B cell (primary cell): ENCODE results near the gene HCST. TPM values are rescaled to one million over a fixed set of nuclear protein-coding genes. Genes with fewer than 3 reads are reported as not detected.

Experiments
- ATAC-seq: fragments of 200-7000 bp; cut with Tn5 transposase; one replicate; pipeline ENCODE4 v1.10.0; 2021; ENCODE audit warnings: low read depth, mild to moderate bottlenecking, moderate number of reproducible peaks, moderate library complexity
- CTCF ChIA-PET: fragments of 350-600 bp; sonication (Branson Sonifier 250); formaldehyde crosslinking; loops from one replicate; lab custom pipeline; 2021; ENCODE audit warnings: antibody characterized with exemption, inconsistent platforms; lab: Charles Lee
- POLR2A ChIA-PET: fragments of 350-600 bp; sonication (Branson Sonifier 250); formaldehyde crosslinking; loops from one replicate; lab custom pipeline; 2021; ENCODE audit warnings: antibody characterized with exemption; lab: Charles Lee
- DNase-seq: peaks from one replicate; pipeline ENCODE4 v3.0.0; 2013
- H2AFZ ChIP-seq: 2 replicates; pipeline ENCODE4 v1.6.1; 2012; ENCODE audit warnings: mild to moderate bottlenecking, low read depth, low read length; ENCODE audit not compliant: insufficient read depth, poor library complexity, severe bottlenecking
- H3K27ac ChIP-seq, 2 donors: 1 replicate in 1 of 2; 2 replicates in 1 of 2; pipeline ENCODE4 v1.5.1; 2012 to 2013; ENCODE audit warnings: low read length in 2 of 2, mild to moderate bottlenecking in 2 of 2, moderate library complexity in 1 of 2
- H3K27me3 ChIP-seq, 4 experiments: fragments of 200-600 bp in 1 of 4; sonication (generic) in 1 of 4; replicated peaks in 1 of 4; 1 replicate in 2 of 4; 2 replicates in 2 of 4; pipeline versions ENCODE4 v1.6.1 to v1.7.0; 2013 to 2016; ENCODE audit warnings: low read length in 3 of 4, mild to moderate bottlenecking in 2 of 4, mixed read lengths in 1 of 4, moderate library complexity in 1 of 4; ENCODE audit not compliant: insufficient read depth in 4 of 4, control insufficient read depth in 3 of 4; ENCODE audit errors: control extremely low read depth in 1 of 4
- H3K36me3 ChIP-seq, 2 experiments: replicated peaks in 1 of 2; 1 replicate in 1 of 2; 2 replicates in 1 of 2; pipeline versions ENCODE4 v1.6.1 to v1.7.1; 2013; ENCODE audit warnings: low read length in 1 of 2; ENCODE audit not compliant: insufficient read depth in 2 of 2, control insufficient read depth in 1 of 2; ENCODE audit errors: control extremely low read depth in 1 of 2, extremely low read depth in 1 of 2
- H3K4me1 ChIP-seq, 2 donors: fragments of 200-600 bp in 1 of 2; sonication (generic) in 1 of 2; 1 replicate in 1 of 2; 2 replicates in 1 of 2; pipeline versions ENCODE4 v1.5.1 to v1.6.1; 2013 to 2017; ENCODE audit warnings: low read length in 2 of 2; ENCODE audit not compliant: control insufficient read depth in 2 of 2, insufficient read depth in 2 of 2
- H3K4me2 ChIP-seq: replicated peaks from 2 replicates; pipeline ENCODE3; 2012; ENCODE audit warnings: mild to moderate bottlenecking, low read depth, low read length; ENCODE audit not compliant: poor library complexity, severe bottlenecking
- H3K4me3 ChIP-seq, 5 experiments: fragments of 200-600 bp in 1 of 5; sonication (generic) in 1 of 5; 1 replicate in 3 of 5; 2 replicates in 2 of 5; pipeline versions ENCODE4 v1.5.1 to v1.7.0; 2011 to 2016; ENCODE audit warnings: low read length in 4 of 5, mild to moderate bottlenecking in 4 of 5, low read depth in 2 of 5, control low read depth in 1 of 5, moderate library complexity in 1 of 5; ENCODE audit not compliant: insufficient read depth in 1 of 5; ENCODE audit errors: control extremely low read depth in 1 of 5, extremely low read depth in 1 of 5
- H3K79me2 ChIP-seq: fragments of 200-600 bp; sonication (generic); one replicate; pipeline ENCODE4 v1.6.0; 2016; ENCODE audit warnings: low read length; ENCODE audit not compliant: control insufficient read depth, insufficient read depth
- H3K9ac ChIP-seq: fragments of 200-600 bp; sonication (generic); 2 replicates; pipeline ENCODE4 v1.6.1; 2017; ENCODE audit warnings: mild to moderate bottlenecking, low read length, moderate library complexity
- H3K9me3 ChIP-seq, 3 donors: one replicate each; pipeline versions ENCODE4 v1.6.1 to v1.7.1; 2013; ENCODE audit warnings: low read length in 2 of 3; ENCODE audit not compliant: control insufficient read depth in 2 of 3, insufficient read depth in 1 of 3; ENCODE audit errors: control extremely low read depth in 1 of 3
- H4K20me1 ChIP-seq: 2 replicates; pipeline ENCODE4 v1.6.0; 2012; ENCODE audit warnings: mild to moderate bottlenecking, low read length; ENCODE audit not compliant: insufficient read depth, control insufficient read depth, poor library complexity, severe bottlenecking
- H3K27ac Mint-ChIP-seq: one replicate; pipeline ENCODE4 v1.8.0; 2021; ENCODE audit warnings: mixed read lengths
- H3K27me3 Mint-ChIP-seq: one replicate; pipeline ENCODE4 v1.8.0; 2021; ENCODE audit warnings: mixed read lengths
- H3K4me1 Mint-ChIP-seq: one replicate; pipeline ENCODE4 v1.8.0; 2021; ENCODE audit warnings: mixed read lengths
- H3K4me3 Mint-ChIP-seq: one replicate; pipeline ENCODE4 v1.8.0; 2021; ENCODE audit warnings: mixed read lengths
- H3K9me3 Mint-ChIP-seq: one replicate; pipeline ENCODE4 v1.8.0; 2022; ENCODE audit warnings: mixed read lengths; ENCODE audit not compliant: insufficient read depth
- EZH2 ChIP-seq: IDR thresholded peaks from 2 replicates; pipeline ENCODE4 v1.6.1; 2012; ENCODE audit warnings: borderline replicate concordance, low read depth, mild to moderate bottlenecking, moderate library complexity, low read length; ENCODE audit not compliant: insufficient read depth, poor library complexity, severe bottlenecking
- WGBS: methylation state at CpG from one replicate; pipeline ENCODE4 v1.1.5; 2013; ENCODE audit warnings: missing lambda C conversion rate; ENCODE audit not compliant: insufficient coverage; 5-methylcytosine and 5-hydroxymethylcytosine counted together
- intact Hi-C: fragments of 100-400 bp; cut with micrococcal nuclease; formaldehyde crosslinking; loops from one replicate; pipeline ENCODE4 v1.10.0; 2022
- polyA plus RNA-seq: library from polyadenylated mRNA; depleted of rRNA; stranded (reverse); fragments of >200 nt; gene quantifications from 2 replicates; pipeline ENCODE4 v1.2.3, GENCODE V29; 2012
- total RNA-seq, 2 donors: library from RNA; stranded (reverse); fragments of 120-200 nt in 1 of 2; gene quantifications; 1 replicate in 1 of 2; 2 replicates in 1 of 2; pipeline versions ENCODE4 v1.2.3 to v1.2.4, GENCODE V29; 2013 to 2022
- TF ChIP-seq, protein P1 (sequence below): fragments of 200-600 bp; IDR thresholded peaks from one replicate; pipeline ENCODE4 v1.8.0; 2022; ENCODE audit warnings: antibody characterized with exemption, mild to moderate bottlenecking

HCST gene
- total and polyA plus RNA-seq, 2 donors (not counting 1 experiment from before 2014, with no cell fraction given): 4.8 to 40.6 TPM

DNA sequence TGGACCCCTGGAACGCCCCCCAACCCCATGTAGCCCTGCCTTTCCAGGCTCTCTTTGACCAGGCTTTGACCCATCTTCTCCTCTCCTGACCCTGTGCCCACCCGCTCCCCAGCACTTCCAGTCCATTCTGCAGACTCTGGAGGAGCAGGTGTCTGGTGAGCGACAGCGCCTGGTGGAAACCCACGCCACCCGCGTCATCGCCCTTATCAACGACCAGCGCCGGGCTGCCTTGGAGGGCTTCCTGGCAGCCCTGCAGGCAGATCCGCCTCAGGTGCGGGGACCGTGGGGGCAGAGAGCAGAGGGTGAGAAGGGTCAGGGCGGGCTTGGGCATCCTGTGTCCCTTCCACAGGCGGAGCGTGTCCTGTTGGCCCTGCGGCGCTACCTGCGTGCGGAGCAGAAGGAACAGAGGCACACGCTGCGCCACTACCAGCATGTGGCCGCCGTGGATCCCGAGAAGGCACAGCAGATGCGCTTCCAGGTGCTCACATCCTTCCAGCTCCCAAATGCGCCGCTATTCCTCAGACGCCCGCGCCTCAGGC, 27.9 kb upstream of the HCST start:
- no peak for DNase-seq
- Mint-ChIP-seq H3K27me3 (peaks cover 56% of the 10 kb centered on the region), H3K4me1 (peaks cover 10% of the 10 kb centered on the region), H3K9me3 (no peaks in the 10 kb centered on the region), H3K27ac (no peak overlapping the region), H3K4me3 (no peak overlapping the region)
- H3K4me1 ChIP-seq: peaks cover 10 to 15% of the 10 kb centered on the region in 2 donors
- peaks cover 0 to 32% (median 0%) of the 10 kb centered on the region in 3 donors for H3K9me3 ChIP-seq
- peaks cover 0 to 65% (median 27%) of the 10 kb centered on the region in 4 experiments for H3K27me3 ChIP-seq
- intact Hi-C loops: no loop called here
- no peaks in the 10 kb centered on the region for H3K79me2 ChIP-seq
- CTCF ChIA-PET: no interaction called here
- no peak overlapping the region for H3K4me2 ChIP-seq
- TF ChIP-seq EZH2: no peak
- TF ChIP-seq, protein P1, sequence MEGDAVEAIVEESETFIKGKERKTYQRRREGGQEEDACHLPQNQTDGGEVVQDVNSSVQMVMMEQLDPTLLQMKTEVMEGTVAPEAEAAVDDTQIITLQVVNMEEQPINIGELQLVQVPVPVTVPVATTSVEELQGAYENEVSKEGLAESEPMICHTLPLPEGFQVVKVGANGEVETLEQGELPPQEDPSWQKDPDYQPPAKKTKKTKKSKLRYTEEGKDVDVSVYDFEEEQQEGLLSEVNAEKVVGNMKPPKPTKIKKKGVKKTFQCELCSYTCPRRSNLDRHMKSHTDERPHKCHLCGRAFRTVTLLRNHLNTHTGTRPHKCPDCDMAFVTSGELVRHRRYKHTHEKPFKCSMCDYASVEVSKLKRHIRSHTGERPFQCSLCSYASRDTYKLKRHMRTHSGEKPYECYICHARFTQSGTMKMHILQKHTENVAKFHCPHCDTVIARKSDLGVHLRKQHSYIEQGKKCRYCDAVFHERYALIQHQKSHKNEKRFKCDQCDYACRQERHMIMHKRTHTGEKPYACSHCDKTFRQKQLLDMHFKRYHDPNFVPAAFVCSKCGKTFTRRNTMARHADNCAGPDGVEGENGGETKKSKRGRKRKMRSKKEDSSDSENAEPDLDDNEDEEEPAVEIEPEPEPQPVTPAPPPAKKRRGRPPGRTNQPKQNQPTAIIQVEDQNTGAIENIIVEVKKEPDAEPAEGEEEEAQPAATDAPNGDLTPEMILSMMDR: no peak
- no peak overlapping the region for H3K9ac ChIP-seq
- POLR2A ChIA-PET: no interaction called here
- no peaks in the 10 kb centered on the region for H4K20me1 ChIP-seq
- no peak overlapping the region for H3K4me3 ChIP-seq
- ATAC-seq: no peak
- WGBS: 94% methylated on average over 32 of the region's 32 CpGs
- H3K36me3 ChIP-seq: no peaks in the 10 kb centered on the region
- no peak overlapping the region for H2AFZ ChIP-seq
- H3K27ac ChIP-seq: no peak overlapping the region

- no peak overlapping the region for H2AFZ ChIP-seq
- ChIA-PET CTCF (interaction anchor here (6.8 kb wide), 1 partner anchor 53 kb away, joined by 168 read pairs; no protein-coding TSS in a partner anchor), POLR2A (no interaction called here)
- peaks cover 4 to 7% of the 10 kb centered on the region in 2 donors for H3K4me1 ChIP-seq
- no peak overlapping the region for H3K4me3 Mint-ChIP-seq
- no peaks in the 10 kb centered on the region for H3K79me2 ChIP-seq
- no peak overlapping the region for H3K4me3 ChIP-seq
- H3K27ac ChIP-seq: no peak overlapping the region
- DNase-seq (peak; percentile 36), ATAC-seq (no peak)
- peaks cover 0 to 39% (median 12%) of the 10 kb centered on the region in 4 experiments for H3K27me3 ChIP-seq
- H3K27me3 Mint-ChIP-seq: peaks cover 38% of the 10 kb centered on the region
- TF ChIP-seq EZH2: no peak
- TF ChIP-seq, protein P1: no peak
- no peak overlapping the region for H3K27ac Mint-ChIP-seq
- no peak overlapping the region for H3K4me2 ChIP-seq
- no peaks in the 10 kb centered on the region for H3K36me3 ChIP-seq
- H3K9me3 Mint-ChIP-seq: no peaks in the 10 kb centered on the region
- H3K4me1 Mint-ChIP-seq: peaks cover 13% of the 10 kb centered on the region
- no peak overlapping the region for H3K9ac ChIP-seq
- intact Hi-C loops: loop anchor here (1.0 kb wide), 1 partner anchor 185 kb away; no protein-coding TSS in a partner anchor
- no peaks in the 10 kb centered on the region for H4K20me1 ChIP-seq
- H3K9me3 ChIP-seq: peaks cover 0 to 15% (median 0%) of the 10 kb centered on the region in 3 donors
- 44% methylated on average over 17 of the region's 23 CpGs for WGBS
Measured at GRCh38 chr19:35879068-35879467, 23.3 kb upstream of the HCST start.
